ENCODE results near the gene PRKN. TPM values are rescaled to one million over a fixed set of nuclear protein-coding genes. Genes with fewer than 3 reads are reported as not detected.

Gene PRKN
- polyA plus RNA-seq, 1 donor from 2014 or later = 1.2 TPM

DNA sequence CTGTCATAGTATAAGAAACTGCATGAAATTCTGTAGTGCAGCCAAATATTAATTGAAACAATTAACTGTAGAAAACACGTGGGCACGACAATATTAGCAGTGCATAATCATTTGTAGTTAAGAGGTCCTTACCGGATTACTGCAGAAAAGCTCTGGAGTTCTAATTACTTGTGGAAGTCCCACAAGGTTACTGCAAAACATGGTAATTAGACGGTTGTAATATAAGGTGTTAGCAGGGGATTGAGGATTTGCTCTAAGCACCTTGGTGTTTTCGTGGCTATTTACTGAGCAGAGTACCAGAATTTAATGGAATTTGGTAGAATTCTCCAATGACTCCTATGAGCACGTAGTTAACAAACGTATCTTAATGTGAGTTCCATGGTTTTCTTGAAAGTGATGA, 980.1 kb downstream of the PRKN start:
- no peaks in the 10 kb centered on the region for H3K27me3 ChIP-seq (ENCODE audit: insufficient read depth, low read depth, low read length)
- H2AFZ ChIP-seq (ENCODE audit: low read depth, low read length) = no peak overlapping the region
- no peak overlapping the region for H3K9ac ChIP-seq (ENCODE audit: low read length)
- TF ChIP-seq, protein P1, sequence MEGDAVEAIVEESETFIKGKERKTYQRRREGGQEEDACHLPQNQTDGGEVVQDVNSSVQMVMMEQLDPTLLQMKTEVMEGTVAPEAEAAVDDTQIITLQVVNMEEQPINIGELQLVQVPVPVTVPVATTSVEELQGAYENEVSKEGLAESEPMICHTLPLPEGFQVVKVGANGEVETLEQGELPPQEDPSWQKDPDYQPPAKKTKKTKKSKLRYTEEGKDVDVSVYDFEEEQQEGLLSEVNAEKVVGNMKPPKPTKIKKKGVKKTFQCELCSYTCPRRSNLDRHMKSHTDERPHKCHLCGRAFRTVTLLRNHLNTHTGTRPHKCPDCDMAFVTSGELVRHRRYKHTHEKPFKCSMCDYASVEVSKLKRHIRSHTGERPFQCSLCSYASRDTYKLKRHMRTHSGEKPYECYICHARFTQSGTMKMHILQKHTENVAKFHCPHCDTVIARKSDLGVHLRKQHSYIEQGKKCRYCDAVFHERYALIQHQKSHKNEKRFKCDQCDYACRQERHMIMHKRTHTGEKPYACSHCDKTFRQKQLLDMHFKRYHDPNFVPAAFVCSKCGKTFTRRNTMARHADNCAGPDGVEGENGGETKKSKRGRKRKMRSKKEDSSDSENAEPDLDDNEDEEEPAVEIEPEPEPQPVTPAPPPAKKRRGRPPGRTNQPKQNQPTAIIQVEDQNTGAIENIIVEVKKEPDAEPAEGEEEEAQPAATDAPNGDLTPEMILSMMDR (IDR thresholded peaks at IDR 0.05; ENCODE audit: poor library complexity, severe bottlenecking) = no peak
- TF ChIP-seq TAF1 (IDR thresholded peaks at IDR 0.05; ENCODE audit: low read depth) = no peak
- TF ChIP-seq, protein P2, sequence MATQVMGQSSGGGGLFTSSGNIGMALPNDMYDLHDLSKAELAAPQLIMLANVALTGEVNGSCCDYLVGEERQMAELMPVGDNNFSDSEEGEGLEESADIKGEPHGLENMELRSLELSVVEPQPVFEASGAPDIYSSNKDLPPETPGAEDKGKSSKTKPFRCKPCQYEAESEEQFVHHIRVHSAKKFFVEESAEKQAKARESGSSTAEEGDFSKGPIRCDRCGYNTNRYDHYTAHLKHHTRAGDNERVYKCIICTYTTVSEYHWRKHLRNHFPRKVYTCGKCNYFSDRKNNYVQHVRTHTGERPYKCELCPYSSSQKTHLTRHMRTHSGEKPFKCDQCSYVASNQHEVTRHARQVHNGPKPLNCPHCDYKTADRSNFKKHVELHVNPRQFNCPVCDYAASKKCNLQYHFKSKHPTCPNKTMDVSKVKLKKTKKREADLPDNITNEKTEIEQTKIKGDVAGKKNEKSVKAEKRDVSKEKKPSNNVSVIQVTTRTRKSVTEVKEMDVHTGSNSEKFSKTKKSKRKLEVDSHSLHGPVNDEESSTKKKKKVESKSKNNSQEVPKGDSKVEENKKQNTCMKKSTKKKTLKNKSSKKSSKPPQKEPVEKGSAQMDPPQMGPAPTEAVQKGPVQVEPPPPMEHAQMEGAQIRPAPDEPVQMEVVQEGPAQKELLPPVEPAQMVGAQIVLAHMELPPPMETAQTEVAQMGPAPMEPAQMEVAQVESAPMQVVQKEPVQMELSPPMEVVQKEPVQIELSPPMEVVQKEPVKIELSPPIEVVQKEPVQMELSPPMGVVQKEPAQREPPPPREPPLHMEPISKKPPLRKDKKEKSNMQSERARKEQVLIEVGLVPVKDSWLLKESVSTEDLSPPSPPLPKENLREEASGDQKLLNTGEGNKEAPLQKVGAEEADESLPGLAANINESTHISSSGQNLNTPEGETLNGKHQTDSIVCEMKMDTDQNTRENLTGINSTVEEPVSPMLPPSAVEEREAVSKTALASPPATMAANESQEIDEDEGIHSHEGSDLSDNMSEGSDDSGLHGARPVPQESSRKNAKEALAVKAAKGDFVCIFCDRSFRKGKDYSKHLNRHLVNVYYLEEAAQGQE (IDR thresholded peaks at IDR 0.05; ENCODE audit: borderline replicate concordance) = no peak
- H3K79me2 ChIP-seq (replicated peaks; ENCODE audit: insufficient read depth, low read length) = no peaks in the 10 kb centered on the region
- H3K36me3 ChIP-seq (ENCODE audit: insufficient read depth, low read length) = no peaks in the 10 kb centered on the region
- H3K9me2 ChIP-seq (ENCODE audit: insufficient read depth, low read length) = no peaks in the 10 kb centered on the region
- no peaks in the 10 kb centered on the region for H4K20me1 ChIP-seq (ENCODE audit: insufficient read depth)
- no peak overlapping the region for H3K4me3 ChIP-seq (ENCODE audit: low read length)
- no peak overlapping the region for H3K27ac ChIP-seq (ENCODE audit: low read length)
- H3K9me3 ChIP-seq (ENCODE audit: low read length) = no peaks in the 10 kb centered on the region
- H3F3A ChIP-seq (ENCODE audit: insufficient read depth, low read length, poor library complexity, severe bottlenecking) = no peaks in the 10 kb centered on the region
- H3K4me2 ChIP-seq (ENCODE audit: low read length) = no peak overlapping the region

DNA sequence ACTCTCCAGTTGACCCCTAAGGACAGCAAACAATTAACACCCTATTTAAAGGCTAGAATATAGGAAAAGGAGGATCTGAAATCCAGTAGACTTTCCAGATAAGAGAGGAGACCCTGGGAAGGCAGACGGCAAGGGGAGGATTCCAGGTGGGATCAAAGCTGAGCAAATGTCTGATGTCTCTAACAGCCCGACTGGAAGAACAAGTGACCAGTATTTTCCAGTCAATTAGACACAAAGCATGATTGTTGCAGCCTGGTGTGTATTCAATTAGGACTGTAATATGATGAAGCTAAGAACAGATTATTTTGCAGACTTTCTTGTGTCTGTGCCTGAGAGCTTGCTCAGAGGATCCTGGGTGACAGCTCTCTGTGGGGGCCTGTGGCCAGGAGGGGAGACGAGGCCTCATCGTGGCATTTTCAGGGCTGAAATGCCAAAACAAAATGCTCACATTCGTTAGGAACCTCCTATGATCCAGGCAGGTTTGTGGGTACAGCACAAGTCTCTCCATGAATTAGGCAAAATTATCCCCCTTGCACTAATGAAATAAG, 981.9 kb downstream of the PRKN start:
- Histone ChIP-seq H3K9me3 (ENCODE audit: low read length) (no peaks in the 10 kb centered on the region), H2AFZ (ENCODE audit: low read depth, low read length) (no peak overlapping the region), H3K9me2 (ENCODE audit: insufficient read depth, low read length) (no peaks in the 10 kb centered on the region), H3K4me2 (ENCODE audit: low read length) (no peak overlapping the region), H3K27ac (ENCODE audit: low read length) (no peak overlapping the region), H3K4me3 (ENCODE audit: low read length) (no peak overlapping the region), H3K79me2 (replicated peaks; ENCODE audit: insufficient read depth, low read length) (no peaks in the 10 kb centered on the region), H3K9ac (ENCODE audit: low read length) (no peak overlapping the region), H4K20me1 (ENCODE audit: insufficient read depth) (no peaks in the 10 kb centered on the region), H3K27me3 (ENCODE audit: insufficient read depth, low read depth, low read length) (no peaks in the 10 kb centered on the region), H3K36me3 (ENCODE audit: insufficient read depth, low read length) (no peaks in the 10 kb centered on the region), H3F3A (ENCODE audit: insufficient read depth, low read length, poor library complexity, severe bottlenecking) (no peaks in the 10 kb centered on the region)
- TF ChIP-seq RAD21 (conservative IDR thresholded peaks at IDR 0.05) = no peak
- TF ChIP-seq, protein P1 (IDR thresholded peaks at IDR 0.05; ENCODE audit: poor library complexity, severe bottlenecking) = no peak
- TF ChIP-seq MXI1 (conservative IDR thresholded peaks at IDR 0.05; ENCODE audit: poor library complexity, severe bottlenecking) = no peak
- no peak for TF ChIP-seq TAF1 (IDR thresholded peaks at IDR 0.05; ENCODE audit: low read depth)
- TF ChIP-seq, protein P2 (IDR thresholded peaks at IDR 0.05; ENCODE audit: borderline replicate concordance) = no peak
- no peak for TF ChIP-seq POLR2AphosphoS5 (IDR thresholded peaks at IDR 0.05)
- TF ChIP-seq SMC3 (conservative IDR thresholded peaks at IDR 0.05; ENCODE audit: poor library complexity) = no peak
- no peak for TF ChIP-seq EZH2 (IDR thresholded peaks at IDR 0.05; ENCODE audit: borderline replicate concordance, insufficient read depth, low read length, poor library complexity, severe bottlenecking)
- TF ChIP-seq EP300 (conservative IDR thresholded peaks at IDR 0.05; ENCODE audit: poor library complexity, severe bottlenecking) = no peak

Measured in neural cell (in vitro differentiated cells).